Renal cortex interstitium (tissue), 11 donors: ENCODE results near the gene ERAL1. TPM values are rescaled to one million over a fixed set of nuclear protein-coding genes. Genes with fewer than 3 reads are reported as not detected.
"Not testable (repeated sequence)": the region's sequence is repeated elsewhere in the genome, so short reads cannot be mapped to it uniquely, and the experiment has no call there.

Source experiments
- DNase-seq, 11 donors: peaks; one replicate each; pipeline ENCODE4 v3.0.0-alpha.2; 2013; ENCODE audit warnings: low read depth in 9 of 11, low spot score in 4 of 11; ENCODE audit errors: extremely low read depth in 1 of 11
- polyA plus RNA-seq, 3 donors: library from polyadenylated mRNA; unstranded; fragments of 120-200 nt; gene quantifications; one replicate each; pipeline ENCODE4 v1.2.1, GENCODE V29; 2013; ENCODE audit not compliant: insufficient read length in 3 of 3

The ERAL1 gene
- polyA plus RNA-seq, 3 donors = 63.6 to 73.8 (median 66.1) TPM

DNA sequence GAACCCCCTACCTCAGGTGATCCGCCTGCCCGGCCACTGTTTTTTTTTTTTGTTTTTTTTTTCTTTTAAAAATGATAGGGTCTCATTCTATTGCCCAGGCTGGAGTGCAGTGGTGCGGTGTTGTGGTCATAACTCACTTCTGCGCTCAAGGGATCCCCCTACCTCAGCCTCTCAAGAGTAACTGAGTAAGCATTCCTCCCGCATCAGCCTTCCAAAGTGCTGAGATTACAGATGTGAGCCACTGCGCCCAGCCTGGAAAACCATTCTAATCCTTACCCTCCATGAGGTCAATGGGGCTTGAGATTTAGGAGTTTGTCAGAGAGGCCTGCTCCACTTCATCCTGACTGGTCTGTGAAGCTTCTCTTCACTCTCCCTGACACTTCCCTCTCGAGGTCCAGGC, 12.5 kb downstream of the ERAL1 start:
- no peak for DNase-seq

DNA sequence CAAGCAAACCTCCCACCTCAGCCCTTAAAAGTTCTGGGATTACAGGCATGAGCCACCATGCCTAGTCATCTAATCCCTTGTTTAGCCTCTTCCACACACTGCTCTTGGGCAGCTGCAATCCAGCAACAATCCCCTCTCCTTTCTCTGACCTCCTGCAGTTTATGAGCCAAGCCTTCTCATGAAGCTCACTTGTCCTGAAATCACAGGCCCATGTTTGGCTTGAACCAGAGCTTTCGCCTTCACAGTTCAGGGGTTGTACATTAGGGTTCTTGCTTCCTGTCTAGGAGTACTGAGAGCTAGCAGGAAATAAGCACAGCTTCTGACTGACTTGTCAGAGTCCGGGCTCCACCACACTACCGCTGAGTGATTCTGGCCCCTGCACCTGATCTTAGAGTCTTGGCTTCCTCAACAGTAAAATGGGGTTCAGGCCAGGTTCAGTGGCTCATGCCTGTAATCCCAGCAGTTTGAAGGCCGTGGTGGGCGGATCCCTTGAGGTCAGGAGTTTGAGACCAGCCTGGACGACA, 16.3 kb downstream of the ERAL1 start:
- no peak for DNase-seq

DNA sequence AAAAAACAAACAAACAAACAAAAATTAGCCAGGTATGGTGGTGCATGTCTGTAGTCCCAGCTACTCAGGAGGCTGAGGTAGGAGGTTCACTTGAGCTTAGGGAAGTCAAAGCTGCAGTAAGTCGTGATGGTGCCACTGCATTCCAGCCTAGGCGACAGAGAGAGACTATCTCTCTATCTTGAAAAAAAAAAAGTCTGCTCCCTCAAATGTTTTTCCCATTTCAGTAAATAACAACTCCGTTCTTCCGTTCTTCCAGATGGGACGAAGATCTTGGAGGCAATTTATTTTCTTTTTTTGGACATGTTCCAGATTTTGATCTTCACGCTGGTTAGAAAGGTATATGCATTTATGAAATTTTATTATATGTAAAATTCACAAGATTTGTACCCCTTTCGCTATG, 19.0 kb downstream of the ERAL1 start:
- DNase-seq = no peak

DNA sequence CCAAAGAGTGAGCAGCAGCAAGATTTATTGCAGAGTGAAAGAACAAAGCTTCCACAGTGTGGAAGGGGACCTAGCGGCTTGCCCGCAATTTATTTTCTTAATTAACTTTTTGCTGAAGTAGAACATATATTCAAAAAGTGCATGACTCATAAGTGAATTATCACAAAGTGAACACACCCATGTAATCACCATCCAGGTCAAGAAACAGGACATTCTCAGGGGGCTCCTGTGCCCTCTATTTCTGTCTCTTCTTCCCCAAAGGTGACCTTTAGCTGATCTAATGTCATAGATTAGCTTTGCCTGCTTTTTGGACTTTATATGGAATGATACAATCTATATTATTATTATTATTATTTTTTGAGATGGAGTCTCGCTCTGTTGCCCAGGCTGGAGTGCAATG, 19.9 kb downstream of the ERAL1 start:
- DNase-seq = no peak

DNA sequence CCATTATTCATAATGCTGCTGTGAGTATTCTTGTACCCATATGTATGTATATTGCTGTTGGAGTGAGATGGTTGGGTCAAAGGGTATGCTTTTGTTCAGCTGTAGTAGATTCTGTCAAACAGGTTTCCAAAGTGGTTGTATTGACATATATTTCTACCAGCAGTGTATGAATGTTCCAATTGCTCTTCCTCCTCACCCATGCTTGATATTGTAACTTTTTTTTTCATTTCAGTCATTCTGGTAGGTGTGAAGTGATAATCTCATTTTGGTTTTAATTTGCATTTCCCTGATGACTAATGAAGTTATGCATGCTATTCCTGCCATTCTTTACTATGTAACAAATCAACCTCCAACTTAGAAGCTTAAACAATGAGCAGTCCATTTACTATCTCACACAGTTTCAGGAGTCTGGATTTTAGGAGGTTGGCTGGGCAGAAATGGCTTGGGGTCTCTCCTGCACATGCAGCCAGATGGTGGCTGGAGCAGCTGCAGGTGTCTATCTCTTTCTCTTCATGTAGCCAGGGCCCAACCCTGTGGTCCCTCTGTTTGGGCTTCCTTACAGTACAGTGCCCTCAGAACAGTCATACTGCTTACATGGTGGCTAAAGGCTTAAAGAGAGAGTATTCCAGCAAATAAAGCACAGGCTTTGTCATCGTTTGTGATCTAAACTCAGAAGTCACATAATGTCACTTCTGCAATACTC, 21.2 kb downstream of the ERAL1 start:
- no peak for DNase-seq

DNA sequence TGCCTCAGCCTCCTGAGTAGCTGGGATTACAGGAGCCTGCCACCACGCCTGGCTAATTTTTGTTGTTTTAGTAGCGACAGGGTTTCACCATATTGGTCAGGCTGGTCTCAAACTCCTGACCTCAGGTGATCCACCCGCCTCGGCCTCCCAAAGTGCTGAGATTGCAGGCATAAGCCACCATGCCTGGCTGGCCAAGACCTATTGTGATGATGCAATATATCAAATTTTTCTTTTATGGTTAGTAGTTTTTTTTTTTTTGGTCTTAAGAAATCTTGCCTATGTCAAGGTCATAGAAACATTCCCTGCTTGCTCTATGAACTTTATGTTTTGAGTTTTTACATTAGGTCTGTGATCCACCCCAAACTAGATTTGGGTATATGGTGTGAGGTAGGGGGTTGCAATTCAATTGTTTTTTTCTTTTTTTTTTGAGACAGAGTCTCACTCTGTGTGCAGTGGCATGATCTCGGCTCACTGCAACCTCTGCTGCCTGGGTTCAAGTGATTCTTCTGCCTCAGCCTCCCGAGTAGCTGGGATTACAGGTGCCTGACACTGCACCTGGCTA, 22.4 kb downstream of the ERAL1 start:
- DNase-seq = not testable (repeated sequence)

DNA sequence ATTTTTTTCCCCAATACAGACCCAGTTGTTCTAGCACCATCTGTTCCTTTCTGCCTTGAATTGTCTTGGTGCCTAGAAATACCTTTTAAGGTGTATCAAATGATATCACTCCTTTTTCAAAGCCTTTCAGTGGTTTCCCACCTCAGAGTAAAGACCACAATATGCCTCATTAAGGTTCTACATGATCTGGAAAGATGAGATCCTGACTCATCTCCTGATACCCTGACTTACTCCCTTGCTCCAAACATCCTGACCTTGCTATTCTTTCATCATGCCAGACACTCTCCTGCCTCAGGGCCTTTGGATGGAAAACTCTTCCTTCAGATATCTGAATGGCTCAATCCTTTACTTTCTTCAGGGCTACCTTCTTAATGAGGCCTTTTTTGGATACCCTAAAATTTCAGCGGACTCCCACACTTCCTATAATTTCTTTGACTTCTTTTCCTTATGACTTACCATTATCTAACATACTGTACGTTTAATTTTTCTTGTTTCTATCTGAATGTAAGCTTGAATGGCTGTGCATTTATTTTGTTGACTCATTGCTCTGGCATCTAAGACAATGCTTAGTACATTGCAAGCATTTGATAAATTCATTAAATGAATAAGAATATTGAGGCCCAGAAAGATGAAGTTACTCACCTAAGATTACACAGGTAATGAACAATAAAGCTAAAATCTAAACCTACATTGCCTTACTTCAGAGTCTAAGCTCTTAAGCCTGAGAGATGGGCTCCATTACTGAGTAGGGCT, 23.5 kb downstream of the ERAL1 start:
- DNase-seq = no peak

DNA sequence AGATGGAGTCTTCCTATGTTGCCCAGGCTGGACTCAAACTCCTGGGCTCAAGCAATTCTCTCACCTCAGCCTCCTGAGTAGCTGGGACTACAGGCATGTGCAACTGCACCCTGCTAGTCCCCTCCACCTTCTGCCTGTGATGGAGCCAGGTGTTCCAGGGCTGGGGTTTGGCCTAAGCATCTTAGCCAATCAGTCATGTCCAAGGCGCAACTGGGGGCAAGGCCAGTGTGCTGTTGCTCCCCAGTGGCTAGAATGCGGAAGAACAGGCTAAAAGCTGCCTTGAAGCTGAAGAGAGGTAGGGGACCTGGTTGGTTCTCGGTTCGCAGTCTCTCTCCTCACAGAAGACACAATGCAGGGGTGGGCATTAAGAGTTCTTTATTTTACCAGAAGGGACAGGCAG, 24.2 kb downstream of the ERAL1 start:
- no peak for DNase-seq

DNA sequence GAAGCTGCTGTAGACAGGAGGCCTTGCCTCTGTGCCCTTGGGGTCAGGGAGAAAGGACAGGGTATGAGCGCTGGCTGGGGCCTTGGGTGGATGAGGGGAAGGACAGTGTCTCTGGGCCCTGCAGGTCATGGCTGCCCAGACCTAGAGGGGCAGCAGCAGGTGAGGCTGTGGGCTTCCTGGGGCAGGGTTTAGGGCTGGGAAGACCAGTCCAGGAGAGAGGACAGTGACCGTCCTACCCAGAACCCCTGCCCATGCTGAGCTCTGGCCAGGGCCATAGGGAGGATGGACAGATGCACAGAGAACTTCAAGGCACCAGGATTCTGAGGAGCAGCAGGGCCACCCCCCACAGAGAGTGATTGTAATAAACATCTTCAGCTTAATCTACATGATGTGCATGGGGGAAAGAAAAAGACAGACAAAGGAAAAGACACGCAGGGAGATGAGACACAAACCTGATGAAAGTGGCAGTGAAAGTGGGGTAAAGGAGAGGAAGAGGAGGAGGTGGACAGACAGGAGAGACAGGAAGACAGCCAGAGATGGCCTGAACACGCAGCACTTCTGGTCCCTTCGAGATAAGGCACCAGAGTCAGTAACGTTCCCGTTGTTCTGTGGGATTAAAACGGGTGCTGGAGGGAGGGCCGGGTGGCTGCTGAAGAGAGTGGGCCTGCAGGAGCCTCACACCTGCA, 25.2 kb downstream of the ERAL1 start:
- no peak for DNase-seq

DNA sequence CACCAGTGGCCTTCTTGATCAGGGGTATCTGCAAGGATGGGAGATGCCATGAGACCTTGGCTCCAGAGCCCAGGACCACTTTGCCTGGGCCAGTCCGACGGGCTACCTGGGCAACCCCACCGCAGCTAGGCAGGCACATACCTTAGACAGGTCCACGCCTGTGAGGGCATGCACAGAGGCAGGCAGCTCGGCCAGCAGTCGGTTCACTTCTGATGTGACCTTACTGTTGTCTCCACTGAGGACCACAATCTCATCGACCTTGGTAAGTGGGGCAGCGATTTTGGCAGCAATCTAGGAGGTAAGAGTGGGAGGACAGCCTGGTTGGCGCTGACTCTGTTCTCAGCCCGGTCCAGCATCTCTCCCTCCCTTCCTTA, 25.7 kb downstream of the ERAL1 start:
- DNase-seq = no peak

DNA sequence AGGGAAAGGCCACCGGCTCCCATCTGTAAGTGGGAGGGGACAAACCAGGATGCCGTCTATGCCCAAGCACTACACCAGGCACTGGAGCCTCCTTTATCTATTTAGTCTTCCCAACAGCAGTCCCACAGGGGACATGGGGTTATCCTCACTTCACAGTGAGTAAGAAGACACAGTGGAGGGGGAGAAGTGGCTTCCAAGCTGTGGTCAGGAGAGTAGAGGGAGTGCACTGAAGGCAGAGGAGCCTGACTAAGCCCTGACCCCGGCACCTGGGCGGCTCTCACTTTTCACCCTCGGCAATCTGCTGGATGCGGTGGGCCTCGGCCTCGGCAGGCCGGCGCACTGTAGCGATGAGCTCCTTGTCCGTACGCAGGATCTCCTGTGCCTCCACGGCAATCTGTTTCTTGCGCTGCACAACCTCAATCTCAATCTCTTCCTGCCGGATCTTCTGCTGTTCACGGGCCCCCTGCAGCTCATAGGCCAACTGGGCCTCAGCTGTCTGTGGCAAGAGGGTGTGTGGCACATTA, 26.8 kb downstream of the ERAL1 start:
- no peak for DNase-seq

DNA sequence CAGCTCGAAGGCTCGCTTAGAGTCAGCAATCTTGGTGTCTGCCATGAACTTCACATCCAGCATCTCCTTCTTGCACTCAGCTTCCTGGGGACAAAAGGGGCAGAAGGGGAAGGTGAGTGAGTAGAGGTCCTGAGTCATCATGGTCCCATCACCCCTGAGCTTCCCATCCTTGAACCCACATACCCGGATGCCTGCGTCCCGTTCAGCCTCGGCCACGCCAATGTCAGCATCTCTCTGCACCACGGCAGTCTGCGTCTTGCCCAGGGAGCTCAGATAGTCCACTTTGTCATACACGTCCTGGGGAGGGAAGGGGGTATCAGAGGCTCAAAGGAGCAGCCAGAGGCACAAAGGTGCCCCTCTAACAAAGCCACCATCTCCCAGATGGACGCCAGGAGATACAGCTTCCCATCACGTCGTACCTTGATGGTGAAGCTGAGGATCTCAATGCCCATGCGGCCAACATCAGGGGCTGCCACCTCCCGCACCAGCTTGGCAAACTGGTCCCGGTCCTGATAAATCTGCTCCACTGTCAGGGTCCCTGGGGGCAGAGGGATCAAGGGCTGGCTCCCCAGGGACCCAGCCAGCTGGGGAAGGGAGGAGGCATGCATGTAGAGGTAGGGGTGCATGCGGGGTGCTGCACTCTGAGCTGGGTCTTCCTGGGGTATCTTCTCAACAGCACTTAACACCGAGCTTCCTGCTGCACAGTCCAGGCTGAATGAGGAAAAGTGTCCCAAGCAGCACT, 27.5 kb downstream of the ERAL1 start:
- no peak for DNase-seq

DNA sequence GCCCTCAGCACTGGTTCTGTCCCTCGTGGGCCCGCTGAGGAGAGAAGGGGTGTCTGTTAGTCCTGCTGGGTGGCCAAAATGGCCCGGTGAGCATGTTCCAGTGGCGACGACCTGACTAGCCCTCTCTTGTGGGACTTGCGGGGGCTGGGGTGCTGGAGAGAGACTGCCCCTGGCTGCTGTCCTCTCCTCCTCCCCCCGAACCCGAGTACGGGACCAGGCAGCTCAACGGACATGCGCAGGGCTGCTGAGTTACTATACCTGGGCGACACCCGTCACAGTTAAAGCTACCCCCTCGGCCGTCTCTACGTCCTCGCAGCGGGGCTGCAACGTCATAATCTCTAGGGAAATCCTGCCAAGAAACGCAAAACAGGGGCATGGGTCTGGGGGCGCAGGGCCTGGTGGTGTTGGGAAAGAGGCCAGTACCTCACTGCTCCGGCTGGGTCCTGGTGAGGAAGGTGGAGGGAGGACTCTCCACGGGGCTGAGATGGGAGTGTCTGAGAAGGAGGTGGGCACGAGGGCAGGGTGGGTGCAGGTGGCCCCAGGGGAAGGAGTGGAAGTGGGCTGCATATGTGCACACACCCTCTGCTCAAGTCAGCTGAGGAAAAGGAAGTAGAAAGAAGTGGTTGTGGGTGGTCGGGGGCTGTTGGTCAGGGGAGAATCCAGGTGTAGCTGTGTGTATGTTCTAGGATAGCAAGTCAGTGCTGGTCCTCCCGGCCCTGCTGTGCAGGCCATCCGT, 29.3 kb downstream of the ERAL1 start:
- no peak for DNase-seq

DNA sequence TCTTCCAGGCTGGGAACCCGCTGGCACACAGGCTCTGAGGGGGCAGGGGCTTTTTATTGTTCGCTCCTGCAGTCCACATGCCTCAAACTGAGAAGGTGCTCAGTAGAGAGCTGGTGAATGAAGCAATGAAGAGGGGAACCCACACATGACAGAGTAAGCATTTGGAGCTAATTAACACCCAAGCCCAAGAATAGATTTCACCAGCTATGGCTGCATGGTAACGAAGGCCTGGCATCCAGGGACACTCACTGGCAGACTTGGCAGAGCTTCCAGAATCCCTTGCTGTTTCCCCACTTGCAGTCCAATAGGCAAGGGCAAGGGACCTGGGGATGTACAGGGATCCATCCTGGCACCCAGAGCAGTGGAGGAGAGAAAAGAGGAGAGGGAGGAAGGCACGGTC, 30.5 kb downstream of the ERAL1 start:
- DNase-seq = no peak

DNA sequence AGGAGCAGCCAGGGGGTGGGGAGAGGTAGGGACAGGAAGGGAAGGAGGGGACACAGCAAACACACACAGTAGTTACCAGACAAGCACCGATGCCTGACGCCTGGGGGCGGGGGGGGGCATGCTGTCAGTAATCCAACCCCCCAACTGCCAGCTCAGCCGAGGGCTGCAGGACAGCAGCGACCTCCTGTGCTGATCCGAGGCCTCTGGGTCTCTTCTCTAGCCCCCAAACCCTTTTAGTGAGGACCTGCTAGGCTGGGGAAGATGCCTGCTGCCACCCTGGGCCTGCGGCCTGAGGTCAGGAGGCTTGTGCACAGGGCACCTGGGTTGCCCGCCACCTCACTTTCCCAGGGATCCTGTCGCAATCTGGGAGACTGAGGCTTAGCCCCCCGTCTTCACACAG, 31.1 kb downstream of the ERAL1 start:
- no peak for DNase-seq

DNA sequence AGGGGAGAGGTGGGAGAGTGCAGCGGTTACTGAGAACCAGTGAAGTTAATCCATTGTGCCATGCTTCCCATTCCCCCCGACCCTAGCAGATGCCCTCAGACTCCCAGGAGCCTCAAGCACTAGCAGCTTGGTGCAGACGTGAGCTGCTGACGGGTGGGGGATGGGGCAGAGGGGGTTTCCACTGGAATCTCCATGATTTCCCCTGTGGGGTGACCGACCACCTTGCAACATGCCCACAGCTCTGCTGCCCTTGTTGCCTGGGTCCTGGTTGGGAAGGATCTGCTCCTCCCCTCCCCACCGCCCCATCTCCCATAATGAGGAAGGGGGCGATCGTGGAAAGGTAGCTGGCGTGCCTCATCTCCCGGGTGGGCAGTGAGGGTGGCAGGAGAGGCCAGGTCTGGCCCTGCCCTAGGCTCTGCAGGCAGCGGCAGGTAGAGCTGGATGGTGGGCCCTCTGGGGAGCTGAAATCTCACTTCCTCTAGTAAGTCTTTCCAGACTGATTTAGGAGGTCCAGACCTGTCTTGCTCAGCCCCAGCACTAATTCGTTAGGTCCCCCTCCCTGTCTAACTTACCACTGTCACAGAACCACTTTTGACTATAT, 33.2 kb downstream of the ERAL1 start:
- no peak for DNase-seq

DNA sequence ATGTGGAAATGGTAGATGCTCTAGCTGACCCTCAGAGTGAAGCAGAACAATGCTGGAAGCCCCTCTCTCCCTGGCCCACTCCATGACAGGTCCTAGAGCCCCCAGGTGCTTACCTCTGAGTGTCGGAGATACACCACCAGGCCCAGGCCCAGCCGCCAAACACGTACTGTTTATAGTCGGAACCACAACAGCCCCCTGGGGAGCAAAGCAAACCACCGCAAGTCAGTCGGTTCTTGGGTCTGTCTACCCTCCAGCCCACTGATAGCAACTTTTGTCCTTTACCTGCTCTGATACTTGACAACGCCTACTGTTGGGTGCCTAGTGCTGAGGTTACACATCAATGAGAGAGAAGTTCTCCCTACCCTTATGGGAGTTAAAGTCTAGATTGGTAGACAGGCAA, 34.0 kb downstream of the ERAL1 start:
- no peak for DNase-seq

DNA sequence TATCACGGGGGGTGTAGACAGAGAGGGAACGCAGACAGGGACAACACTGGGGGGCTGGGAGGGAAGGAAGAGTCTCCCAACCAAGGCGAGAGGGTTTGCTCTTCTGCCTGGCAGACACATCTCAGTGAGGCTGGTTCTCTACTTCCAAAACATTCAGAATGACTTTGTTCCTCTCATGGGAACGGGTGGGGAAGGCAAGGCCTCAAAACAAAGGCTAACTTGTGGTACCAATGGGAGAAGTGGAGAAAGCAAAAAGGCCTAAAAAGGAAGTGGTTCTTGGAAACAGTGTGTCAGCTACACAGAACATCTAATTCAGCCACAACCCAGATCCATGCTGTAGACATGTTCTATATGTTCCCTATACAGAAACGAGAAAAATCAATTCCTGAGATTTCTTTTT, 35.2 kb downstream of the ERAL1 start:
- DNase-seq = no peak
